Measurements from ENCODE around the gene GPR42. TPM values are rescaled to one million over a fixed set of nuclear protein-coding genes. Genes with fewer than 3 reads are reported as not detected.

Gene GPR42
- total RNA-seq, 3 donors from 2014 or later = 0.21 to 0.25 TPM; not detected in 1

Other genes starting within 250 kb of the GPR42 start
- under 1 TPM in 1 of 3 donors, not detected in 2; 0.14 TPM for gene LGI4, start 236.0 kb upstream of the GPR42 start, total RNA-seq
- 1 to 10 TPM in 2 of 3 donors, under 1 TPM in 1; 0.95 to 1.6 (median 1.4) TPM for gene FXYD1, start 232.2 kb upstream of the GPR42 start, total RNA-seq
- gene FXYD7, start 227.8 kb upstream of the GPR42 start, total RNA-seq = under 1 TPM in 1 of 3 donors, not detected in 2; 0.48 TPM
- gene FXYD5, start 216.3 kb upstream of the GPR42 start, total RNA-seq = 100 to 1,000 TPM; 363 to 466 (median 421) TPM
- gene FAM187B, start 142.3 kb upstream of the GPR42 start, total RNA-seq = not detected
- gene LSR, start 122.1 kb upstream of the GPR42 start, total RNA-seq = 10 to 100 TPM; 14.0 to 18.7 (median 17.1) TPM
- gene USF2, start 102.1 kb upstream of the GPR42 start, total RNA-seq = 100 to 1,000 TPM; 130 to 145 (median 144) TPM
- gene HAMP, start 88.5 kb upstream of the GPR42 start, total RNA-seq = under 1 TPM; 0.58 to 0.81 (median 0.60) TPM
- under 1 TPM in 1 of 3 donors, not detected in 2; 0.29 TPM for gene MAG, start 78.9 kb upstream of the GPR42 start, total RNA-seq
- 1 to 10 TPM; 1.3 to 5.2 (median 1.4) TPM for gene CD22, start 41.9 kb upstream of the GPR42 start, total RNA-seq
- not detected for gene FFAR1, start 23.2 kb upstream of the GPR42 start, total RNA-seq
- gene FFAR3, start 12.6 kb upstream of the GPR42 start, total RNA-seq = under 1 TPM; 0.30 to 0.91 (median 0.61) TPM
- gene FFAR2, start 77.2 kb downstream of the GPR42 start, total RNA-seq = not detected
- not detected for gene KRTDAP, start 119.4 kb downstream of the GPR42 start, total RNA-seq
- 1 to 10 TPM in 1 of 3 donors, under 1 TPM in 2; 0.49 to 1.3 (median 0.95) TPM for gene DMKN, start 142.6 kb downstream of the GPR42 start, total RNA-seq
- not detected for gene SBSN, start 157.2 kb downstream of the GPR42 start, total RNA-seq
- gene GAPDHS, start 162.4 kb downstream of the GPR42 start, total RNA-seq = not detected
- 100 to 1,000 TPM; 111 to 148 (median 115) TPM for gene TMEM147, start 174.6 kb downstream of the GPR42 start, total RNA-seq
- not detected for gene ATP4A, start 192.6 kb downstream of the GPR42 start, total RNA-seq
- not detected for gene PMIS2, start 215.1 kb downstream of the GPR42 start, total RNA-seq
- gene HAUS5, start 241.7 kb downstream of the GPR42 start, total RNA-seq = 10 to 100 TPM; 39.2 to 48.1 (median 41.3) TPM